HG03280 (cell line): Measurements from ENCODE around the gene DCDC2B.
A peak's percentile ranks its signal among the peaks of the same experiment; 100 is the strongest.

Experiments used
- ATAC-seq: cut with Tn5 transposase; IDR thresholded peaks from one replicate; pipeline ENCODE4 v1.9.1; 2021; ENCODE audit warnings: mild to moderate bottlenecking, moderate library complexity; ENCODE audit not compliant: unreplicated experiment

The DCDC2B gene

GRCh38 chr1:32221980-32222755, 13.3 kb downstream of the DCDC2B start, which contains the start of the genes EIF3I and TMEM234:
EIF3I (plus strand) TSS chr1:32222407; CDS start chr1:32222442, 35 bp downstream.
TMEM234 (minus strand) TSS chr1:32222353; CDS start chr1:32222322, 31 bp downstream.
- peak; percentile 96 for ATAC-seq

GRCh38 chr1:32223683-32224082, 14.8 kb downstream of the DCDC2B start:
- no peak for ATAC-seq

- no peak for ATAC-seq
Observed at GRCh38 chr1:32224285-32224684, 15.4 kb downstream of the DCDC2B start.

GRCh38 chr1:32228771-32229170, 19.9 kb downstream of the DCDC2B start:
- no peak for ATAC-seq

- ATAC-seq = no peak
Observed at GRCh38 chr1:32231843-32232432, 23.0 kb downstream of the DCDC2B start.

- ATAC-seq = no peak
Observed at GRCh38 chr1:32232558-32233304, 23.8 kb downstream of the DCDC2B start.

GRCh38 chr1:32234792-32235191, 25.9 kb downstream of the DCDC2B start:
- no peak for ATAC-seq

GRCh38 chr1:32239337-32239736, 30.4 kb downstream of the DCDC2B start:
- no peak for ATAC-seq

GRCh38 chr1:32239790-32240139, 30.9 kb downstream of the DCDC2B start:
- ATAC-seq = no peak

GRCh38 chr1:32240140-32240951, 31.5 kb downstream of the DCDC2B start:
- no peak for ATAC-seq

GRCh38 chr1:32241001-32241763, 32.3 kb downstream of the DCDC2B start:
- no peak for ATAC-seq

GRCh38 chr1:32242341-32242851, 33.5 kb downstream of the DCDC2B start:
- ATAC-seq = no peak

GRCh38 chr1:32246888-32247273, 38.0 kb downstream of the DCDC2B start, which contains the start of gene FAM167B:
FAM167B (plus strand) TSS chr1:32247222; CDS start chr1:32247422, 200 bp downstream.
- ATAC-seq = no peak

GRCh38 chr1:32247452-32247851, 38.6 kb downstream of the DCDC2B start:
- ATAC-seq = no peak

- ATAC-seq = no peak
Observed at GRCh38 chr1:32247983-32248889, 39.3 kb downstream of the DCDC2B start.

GRCh38 chr1:32249831-32250525, 41.1 kb downstream of the DCDC2B start:
- peak; percentile 62 for ATAC-seq

GRCh38 chr1:32250893-32251716, 42.2 kb downstream of the DCDC2B start, which contains the start of gene LCK:
LCK (plus strand) TSS chr1:32251265; CDS start chr1:32274330, 23,065 bp downstream.
- no peak for ATAC-seq
